ENCODE measurements around the gene FAM43B.

FAM43B gene

GRCh38 chr1:20551161-20551560 lies 1.2 kb upstream of the FAM43B start:
- FAIRE-seq, result no peak

GRCh38 chr1:20552728-20553445 lies 514 bp downstream of the FAM43B start:
- DNase-seq (ENCODE audit: insufficient read length, low spot score), result peak; percentile 30
- FAIRE-seq, result no peak

More at GRCh38 chr1:20551161-20551560, 1.2 kb upstream of the FAM43B start:
- DNase-seq (ENCODE audit: insufficient read length, low spot score), result no peak
- TF ChIP-seq TAF1 (IDR thresholded peaks at IDR 0.05; ENCODE audit: low read depth, low read length) (no peak), SPI1 (IDR thresholded peaks at IDR 0.05; ENCODE audit: low read depth, low read length) (no peak)

DNA sequence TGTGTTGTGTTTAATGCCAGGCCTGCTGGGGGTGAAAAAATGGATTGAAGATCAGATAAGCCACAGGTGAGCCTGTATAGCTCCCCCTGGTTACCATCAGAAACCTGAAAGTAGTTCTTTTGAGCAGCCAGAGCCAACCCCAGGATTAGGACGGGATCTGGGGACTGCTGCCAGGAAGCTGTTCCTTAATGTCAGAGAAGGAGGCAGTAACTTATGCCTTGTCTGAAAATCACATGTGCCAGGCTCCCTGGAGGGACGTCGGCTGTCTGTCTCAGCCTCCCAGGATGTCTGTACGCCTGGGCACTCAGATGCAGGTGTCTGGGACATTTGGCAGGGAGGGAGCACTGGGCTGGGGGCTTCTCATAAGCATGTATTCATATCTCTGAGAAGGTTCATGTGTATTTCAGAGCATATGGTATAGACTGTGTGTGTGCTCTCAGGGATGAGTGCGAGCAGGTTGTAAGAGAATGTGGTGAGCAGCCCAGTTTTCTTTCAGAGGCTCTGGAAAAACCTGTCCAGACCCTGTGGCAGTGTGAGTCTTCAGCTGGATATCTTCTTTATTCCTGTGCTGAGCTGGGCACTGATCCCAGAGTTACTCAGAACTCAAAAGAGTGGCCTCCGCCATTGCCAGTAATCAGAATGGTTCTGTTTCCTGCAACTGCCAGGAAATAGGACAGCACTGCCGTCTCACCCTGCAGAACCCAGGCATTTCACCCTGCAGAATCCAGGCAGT lies 2.8 kb downstream of the FAM43B start:
- FAIRE-seq (no peak), DNase-seq (ENCODE audit: insufficient read length, low spot score) (no peak)
- TF ChIP-seq PAX5 (IDR thresholded peaks at IDR 0.05; ENCODE audit: insufficient read depth, low read length, severe bottlenecking), result no peak
- no peak for TF ChIP-seq POLR2A (IDR thresholded peaks at IDR 0.05; ENCODE audit: low read depth, low read length)
- TF ChIP-seq POU2F2 (IDR thresholded peaks at IDR 0.05; ENCODE audit: low read depth, low read length), result no peak
- TF ChIP-seq SPI1 (IDR thresholded peaks at IDR 0.05; ENCODE audit: low read depth, low read length), result no peak

More at GRCh38 chr1:20552728-20553445, 514 bp downstream of the FAM43B start:
- no peak for TF ChIP-seq TAF1 (IDR thresholded peaks at IDR 0.05; ENCODE audit: low read depth, low read length)
- TF ChIP-seq SPI1 (IDR thresholded peaks at IDR 0.05; ENCODE audit: low read depth, low read length), result no peak
- no peak for TF ChIP-seq PAX5 (IDR thresholded peaks at IDR 0.05; ENCODE audit: insufficient read depth, low read length, severe bottlenecking)
- TF ChIP-seq POLR2A (IDR thresholded peaks at IDR 0.05; ENCODE audit: low read depth, low read length), result no peak
- TF ChIP-seq POLR2AphosphoS5 (IDR thresholded peaks at IDR 0.05; ENCODE audit: low read depth, low read length), result no peak
- no peak for TF ChIP-seq POU2F2 (IDR thresholded peaks at IDR 0.05; ENCODE audit: low read depth, low read length)

GRCh38 chr1:20555758-20556120 lies 3.4 kb downstream of the FAM43B start:
- no peak for DNase-seq (ENCODE audit: insufficient read length, low spot score)
- TF ChIP-seq SPI1 (IDR thresholded peaks at IDR 0.05; ENCODE audit: low read depth, low read length), result peak; percentile 56
- no peak for TF ChIP-seq POU2F2 (IDR thresholded peaks at IDR 0.05; ENCODE audit: low read depth, low read length)
- no peak for TF ChIP-seq POLR2AphosphoS5 (IDR thresholded peaks at IDR 0.05; ENCODE audit: low read depth, low read length)
- no peak for FAIRE-seq

GRCh38 chr1:20558191-20558590 lies 5.8 kb downstream of the FAM43B start:
- TF ChIP-seq POLR2A (IDR thresholded peaks at IDR 0.05; ENCODE audit: low read depth, low read length), result no peak
- no peak for TF ChIP-seq POU2F2 (IDR thresholded peaks at IDR 0.05; ENCODE audit: low read depth, low read length)
- TF ChIP-seq SPI1 (IDR thresholded peaks at IDR 0.05; ENCODE audit: low read depth, low read length), result no peak
- no peak for TF ChIP-seq PAX5 (IDR thresholded peaks at IDR 0.05; ENCODE audit: insufficient read depth, low read length, severe bottlenecking)
- TF ChIP-seq POLR2AphosphoS5 (IDR thresholded peaks at IDR 0.05; ENCODE audit: low read depth, low read length), result no peak
- no peak for TF ChIP-seq TAF1 (IDR thresholded peaks at IDR 0.05; ENCODE audit: low read depth, low read length)
- no peak for DNase-seq (ENCODE audit: insufficient read length, low spot score)
- FAIRE-seq, result no peak

DNA sequence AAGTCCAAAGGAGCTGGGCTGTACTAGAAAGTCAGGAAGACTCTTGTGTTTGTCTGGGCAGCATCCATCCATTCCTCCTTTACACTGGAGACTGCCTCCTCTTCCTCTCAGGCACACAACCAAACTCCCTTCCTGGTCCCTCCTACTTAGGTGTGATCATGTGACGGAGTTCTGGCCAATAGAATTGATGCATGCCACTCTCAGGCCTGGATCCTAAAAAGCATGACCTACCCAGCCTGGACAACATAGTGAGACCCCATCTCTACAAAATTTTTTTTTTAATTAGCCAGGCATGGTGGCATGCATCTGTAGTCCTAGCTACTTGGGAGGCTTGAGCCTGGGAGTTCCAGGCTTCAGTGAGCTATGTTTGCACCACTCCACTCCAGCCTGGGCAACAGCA lies 8.6 kb downstream of the FAM43B start:
- DNase-seq (ENCODE audit: insufficient read length, low spot score) (no peak), FAIRE-seq (no peak)
- no peak for TF ChIP-seq POU2F2 (IDR thresholded peaks at IDR 0.05; ENCODE audit: low read depth, low read length)
- no peak for TF ChIP-seq TAF1 (IDR thresholded peaks at IDR 0.05; ENCODE audit: low read depth, low read length)
- TF ChIP-seq SPI1 (IDR thresholded peaks at IDR 0.05; ENCODE audit: low read depth, low read length), result no peak
- TF ChIP-seq PAX5 (IDR thresholded peaks at IDR 0.05; ENCODE audit: insufficient read depth, low read length, severe bottlenecking), result no peak
- TF ChIP-seq POLR2AphosphoS5 (IDR thresholded peaks at IDR 0.05; ENCODE audit: low read depth, low read length), result no peak
- no peak for TF ChIP-seq POLR2A (IDR thresholded peaks at IDR 0.05; ENCODE audit: low read depth, low read length)

DNA sequence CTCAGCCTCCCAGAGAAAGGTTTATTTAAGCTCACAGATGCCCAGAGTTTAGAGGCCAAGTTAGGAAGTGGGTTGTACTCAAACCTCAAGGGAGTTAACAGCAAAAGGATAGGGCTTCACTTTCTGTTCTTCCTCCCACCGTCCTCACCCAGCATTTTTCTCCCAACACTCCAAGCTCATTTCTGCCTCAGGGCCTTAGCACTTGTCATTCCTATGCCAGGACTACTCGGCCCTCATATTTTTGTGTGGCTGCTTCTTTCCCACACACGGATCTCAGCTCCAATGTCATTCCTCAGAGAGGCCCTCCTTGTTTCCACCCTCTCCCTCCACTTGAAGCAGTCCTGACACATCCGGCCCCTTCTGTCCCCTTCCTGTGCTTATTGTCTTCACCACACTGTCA lies 12.9 kb downstream of the FAM43B start:
- no peak for FAIRE-seq
- DNase-seq (ENCODE audit: insufficient read length, low spot score), result no peak
- TF ChIP-seq POU2F2 (IDR thresholded peaks at IDR 0.05; ENCODE audit: low read depth, low read length) (no peak), TAF1 (IDR thresholded peaks at IDR 0.05; ENCODE audit: low read depth, low read length) (no peak), PAX5 (IDR thresholded peaks at IDR 0.05; ENCODE audit: insufficient read depth, low read length, severe bottlenecking) (no peak), SPI1 (IDR thresholded peaks at IDR 0.05; ENCODE audit: low read depth, low read length) (no peak), POLR2AphosphoS5 (IDR thresholded peaks at IDR 0.05; ENCODE audit: low read depth, low read length) (no peak), POLR2A (IDR thresholded peaks at IDR 0.05; ENCODE audit: low read depth, low read length) (no peak)

DNA sequence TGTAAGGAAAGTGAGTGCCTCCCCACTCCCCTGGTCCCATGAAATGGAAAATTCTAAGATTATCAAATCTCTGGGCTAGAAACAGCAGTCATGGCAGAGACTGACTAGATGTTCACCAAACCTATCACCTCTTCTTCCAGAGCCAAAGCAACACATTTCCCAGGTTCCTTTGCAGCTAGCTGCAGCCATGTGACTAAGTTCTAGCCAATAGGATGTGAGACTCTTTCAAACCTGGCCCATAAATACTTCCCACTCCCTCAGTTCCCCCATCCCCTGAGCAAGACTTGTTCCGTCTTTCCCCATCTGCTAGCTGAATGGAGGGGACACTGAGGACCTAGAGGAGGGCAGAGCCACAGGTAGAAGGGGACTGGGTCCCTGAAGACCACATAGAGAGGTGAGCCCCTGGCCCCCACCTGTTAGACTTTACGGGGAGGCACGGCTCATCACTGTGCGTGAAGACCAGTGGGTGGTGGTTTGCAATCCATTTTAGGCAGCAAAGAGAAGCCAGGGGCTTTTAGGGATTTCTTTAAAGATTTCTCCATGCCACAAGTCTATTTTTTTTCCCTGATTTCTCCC lies 17.2 kb downstream of the FAM43B start:
- FAIRE-seq, result no peak
- no peak for DNase-seq (ENCODE audit: insufficient read length, low spot score)
- TF ChIP-seq POLR2A (IDR thresholded peaks at IDR 0.05; ENCODE audit: low read depth, low read length) (no peak), POLR2AphosphoS5 (IDR thresholded peaks at IDR 0.05; ENCODE audit: low read depth, low read length) (no peak), TAF1 (IDR thresholded peaks at IDR 0.05; ENCODE audit: low read depth, low read length) (no peak), PAX5 (IDR thresholded peaks at IDR 0.05; ENCODE audit: insufficient read depth, low read length, severe bottlenecking) (no peak), POU2F2 (IDR thresholded peaks at IDR 0.05; ENCODE audit: low read depth, low read length) (no peak), SPI1 (IDR thresholded peaks at IDR 0.05; ENCODE audit: low read depth, low read length) (no peak)

DNA sequence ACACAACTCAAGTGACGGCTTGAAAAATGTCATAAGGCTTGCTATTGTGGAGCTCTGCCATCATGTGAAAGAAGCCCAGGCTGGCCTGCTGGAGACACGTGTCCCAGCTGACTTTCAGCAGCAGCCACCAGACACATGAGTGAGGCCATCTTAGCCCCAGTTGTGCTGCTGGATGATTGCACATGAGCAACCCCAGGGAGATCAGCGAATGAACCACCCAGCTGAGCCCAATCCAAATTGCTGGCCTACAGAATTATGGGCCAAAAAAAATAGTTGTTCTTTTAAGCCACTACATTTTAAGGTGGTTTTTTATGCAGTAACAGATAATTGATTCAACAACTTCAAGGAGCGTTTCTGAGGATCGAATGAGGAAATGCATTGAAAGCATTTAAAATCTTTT lies 19.1 kb downstream of the FAM43B start:
- TF ChIP-seq POLR2A (IDR thresholded peaks at IDR 0.05; ENCODE audit: low read depth, low read length), result no peak
- TF ChIP-seq SPI1 (IDR thresholded peaks at IDR 0.05; ENCODE audit: low read depth, low read length), result no peak
- no peak for TF ChIP-seq POU2F2 (IDR thresholded peaks at IDR 0.05; ENCODE audit: low read depth, low read length)
- no peak for DNase-seq (ENCODE audit: insufficient read length, low spot score)
- FAIRE-seq, result no peak

DNA sequence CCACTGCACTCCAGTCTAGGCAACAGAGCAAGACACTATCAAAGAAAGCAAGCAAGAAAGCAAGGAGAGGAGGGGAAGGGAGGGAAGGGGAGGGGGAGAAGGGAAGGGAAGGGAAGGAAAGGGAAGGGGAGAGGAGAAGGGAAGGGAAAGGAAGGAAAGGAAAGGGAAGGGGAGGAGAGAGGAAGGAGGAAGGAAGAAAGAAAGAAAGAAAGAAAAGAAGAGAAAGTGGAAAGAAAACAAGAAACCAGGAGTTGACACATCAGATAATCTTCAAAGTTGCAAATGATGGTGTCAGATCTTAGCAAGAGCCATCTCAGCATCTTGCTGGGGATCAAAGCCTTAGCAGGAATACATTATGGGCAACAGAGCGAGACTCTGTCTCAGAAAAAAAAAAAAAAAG lies 21.6 kb downstream of the FAM43B start:
- no peak for DNase-seq (ENCODE audit: insufficient read length, low spot score)
- FAIRE-seq, result no peak
- no peak for TF ChIP-seq POU2F2 (IDR thresholded peaks at IDR 0.05; ENCODE audit: low read depth, low read length)
- TF ChIP-seq TAF1 (IDR thresholded peaks at IDR 0.05; ENCODE audit: low read depth, low read length), result no peak
- TF ChIP-seq PAX5 (IDR thresholded peaks at IDR 0.05; ENCODE audit: insufficient read depth, low read length, severe bottlenecking), result no peak
- no peak for TF ChIP-seq POLR2AphosphoS5 (IDR thresholded peaks at IDR 0.05; ENCODE audit: low read depth, low read length)
- no peak for TF ChIP-seq POLR2A (IDR thresholded peaks at IDR 0.05; ENCODE audit: low read depth, low read length)
- TF ChIP-seq SPI1 (IDR thresholded peaks at IDR 0.05; ENCODE audit: low read depth, low read length), result no peak
